H9 (cell line): ENCODE measurements around the gene SELENOW. TPM values are rescaled to one million over a fixed set of nuclear protein-coding genes. Genes with fewer than 3 reads are reported as not detected.
"Not testable (repeated sequence)": the region's sequence is repeated elsewhere in the genome, so short reads cannot be mapped to it uniquely, and the experiment has no call there.

Source experiments
- DNase-seq: peaks from one replicate; pipeline ENCODE4 v3.0.0-alpha.2; 2017
- H2AFZ ChIP-seq: one replicate; pipeline ENCODE4 v1.6.1; 2013; ENCODE audit warnings: mild to moderate bottlenecking, low read length, control low read depth, moderate library complexity
- H2AK5ac ChIP-seq: 2 replicates; pipeline ENCODE4 v1.6.1; 2013; ENCODE audit warnings: low read length, control low read depth, mixed read lengths; ENCODE audit not compliant: insufficient read length
- H2BK120ac ChIP-seq: one replicate; pipeline ENCODE4 v1.6.1; 2013; ENCODE audit warnings: low read depth, mild to moderate bottlenecking, low read length, control low read depth, inconsistent platforms; ENCODE audit not compliant: poor library complexity, severe bottlenecking
- H2BK12ac ChIP-seq: 2 replicates; pipeline ENCODE4 v1.6.1; 2013; ENCODE audit warnings: low read length, control low read depth, mixed read lengths, low read depth; ENCODE audit not compliant: insufficient read length
- H2BK15ac ChIP-seq: 2 replicates; pipeline ENCODE4 v1.6.1; 2013; ENCODE audit warnings: low read depth, low read length, control low read depth
- H2BK20ac ChIP-seq: one replicate; pipeline ENCODE4 v1.6.1; 2013; ENCODE audit warnings: low read depth, mild to moderate bottlenecking, low read length, control low read depth, inconsistent platforms; ENCODE audit not compliant: poor library complexity, severe bottlenecking
- H2BK5ac ChIP-seq: 2 replicates; pipeline ENCODE4 v1.6.1; 2013; ENCODE audit warnings: low read length, control low read depth, mixed read lengths; ENCODE audit not compliant: insufficient read length
- H3K14ac ChIP-seq: 2 replicates; pipeline ENCODE4 v1.6.1; 2013; ENCODE audit warnings: low read length, control low read depth; ENCODE audit not compliant: insufficient read depth
- H3K18ac ChIP-seq: 2 replicates; pipeline ENCODE4 v1.6.1; 2013; ENCODE audit warnings: low read depth, mild to moderate bottlenecking, mixed read lengths, low read length, control low read depth; ENCODE audit not compliant: insufficient read length
- H3K23ac ChIP-seq: 2 replicates; pipeline ENCODE4 v1.6.1; 2013; ENCODE audit warnings: low read length, control low read depth, mixed read lengths, low read depth; ENCODE audit not compliant: insufficient read length
- H3K23me2 ChIP-seq: 2 replicates; pipeline ENCODE4 v1.6.1; 2013; ENCODE audit warnings: low read depth, mild to moderate bottlenecking, mixed read lengths, low read length, control low read depth; ENCODE audit not compliant: insufficient read length, poor library complexity, severe bottlenecking
- H3K27ac ChIP-seq: 2 replicates; pipeline ENCODE4 v1.5.1; 2013; ENCODE audit warnings: low read length, control low read depth, mixed read lengths, low read depth; ENCODE audit not compliant: insufficient read length
- H3K27me3 ChIP-seq: 2 replicates; pipeline ENCODE4 v1.6.1; 2013; ENCODE audit warnings: low read length, control low read depth, inconsistent platforms; ENCODE audit not compliant: insufficient read depth
- H3K4ac ChIP-seq: 2 replicates; pipeline ENCODE4 v1.6.1; 2013; ENCODE audit warnings: low read depth, mild to moderate bottlenecking, control low read depth, inconsistent platforms, low read length, moderate library complexity
- H3K4me1 ChIP-seq: 2 replicates; pipeline ENCODE4 v1.6.1; 2013; ENCODE audit warnings: low read length, control low read depth, inconsistent platforms; ENCODE audit not compliant: insufficient read depth
- H3K4me2 ChIP-seq: 2 replicates; pipeline ENCODE4 v1.6.1; 2013; ENCODE audit warnings: low read length, control low read depth, mixed read lengths; ENCODE audit not compliant: insufficient read length, insufficient read depth
- H3K56ac ChIP-seq: 2 replicates; pipeline ENCODE4 v1.6.1; 2013; ENCODE audit warnings: low read depth, mild to moderate bottlenecking, mixed read lengths, low read length, control low read depth; ENCODE audit not compliant: insufficient read length
- H3K79me1 ChIP-seq: 2 replicates; pipeline ENCODE4 v1.6.1; 2013; ENCODE audit warnings: low read depth, mild to moderate bottlenecking, moderate library complexity, low read length, control low read depth, inconsistent platforms; ENCODE audit not compliant: insufficient read depth, poor library complexity, severe bottlenecking
- H3K79me2 ChIP-seq: 2 replicates; pipeline ENCODE4 v1.6.1; 2013; ENCODE audit warnings: low read length, control low read depth, inconsistent platforms; ENCODE audit not compliant: insufficient read depth
- H3K9ac ChIP-seq: 2 replicates; pipeline ENCODE4 v1.6.1; 2013; ENCODE audit warnings: low read length, control low read depth, mixed read lengths; ENCODE audit not compliant: insufficient read length; ENCODE audit errors: extremely low read depth
- H3K9me3 ChIP-seq: one replicate; pipeline ENCODE4 v1.6.1; 2013; ENCODE audit warnings: low read depth, low read length, inconsistent platforms; ENCODE audit not compliant: control insufficient read depth
- H3T11ph ChIP-seq: one replicate; pipeline ENCODE4 v1.6.1; 2013; ENCODE audit warnings: mild to moderate bottlenecking, low read length, control low read depth, inconsistent platforms
- H4K20me1 ChIP-seq: one replicate; pipeline ENCODE4 v1.6.1; 2013; ENCODE audit not compliant: control insufficient read depth, insufficient read length, insufficient read depth
- H4K5ac ChIP-seq: 2 replicates; pipeline ENCODE4 v1.6.1; 2013; ENCODE audit warnings: low read depth, mild to moderate bottlenecking, mixed read lengths, low read length, control low read depth; ENCODE audit not compliant: insufficient read length
- H4K8ac ChIP-seq: replicated peaks from 2 replicates; pipeline ENCODE4 v1.6.1; 2013; ENCODE audit warnings: low read length, control low read depth, mixed read lengths, low read depth; ENCODE audit not compliant: insufficient read length
- H4K91ac ChIP-seq: 2 replicates; pipeline ENCODE4 v1.6.1; 2013; ENCODE audit warnings: low read depth, mild to moderate bottlenecking, moderate library complexity, mixed read lengths, low read length, control low read depth; ENCODE audit not compliant: insufficient read length
- H3K27ac Mint-ChIP-seq, 3 experiments: 2 replicates in 2 of 3; 3 replicates in 1 of 3; pipeline ENCODE4 v1.8.0; 2020 to 2021; ENCODE audit warnings: mixed read lengths in 3 of 3, mild to moderate bottlenecking in 1 of 3, moderate library complexity in 1 of 3
- H3K27me3 Mint-ChIP-seq: 2 replicates; pipeline ENCODE4 v1.8.0; 2021; ENCODE audit warnings: low read depth, mild to moderate bottlenecking, moderate library complexity, mixed read lengths
- H3K36me3 Mint-ChIP-seq, 3 experiments: 2 replicates in 2 of 3; 3 replicates in 1 of 3; pipeline ENCODE4 v1.8.0; 2020 to 2021; ENCODE audit warnings: low read depth in 3 of 3, mixed read lengths in 3 of 3; ENCODE audit not compliant: insufficient read depth in 1 of 3
- H3K4me1 Mint-ChIP-seq, 2 experiments: 2 replicates each; pipeline ENCODE4 v1.8.0; 2020; ENCODE audit warnings: mixed read lengths in 2 of 2
- H3K4me3 Mint-ChIP-seq, 2 experiments: 2 replicates in 1 of 2; 3 replicates in 1 of 2; pipeline ENCODE4 v1.8.0; 2020 to 2021; ENCODE audit warnings: mild to moderate bottlenecking in 2 of 2, mixed read lengths in 2 of 2, moderate library complexity in 1 of 2
- H3K9me3 Mint-ChIP-seq, 2 experiments: 2 replicates in 1 of 2; 3 replicates in 1 of 2; pipeline ENCODE4 v1.8.0; 2020; ENCODE audit warnings: mild to moderate bottlenecking in 2 of 2, mixed read lengths in 2 of 2, moderate library complexity in 1 of 2
- CTCF ChIP-seq: fragments of 200-600 bp; sonication (generic); conservative IDR thresholded peaks from 3 replicates; pipeline ENCODE4 v1.8.0; 2021; ENCODE audit warnings: antibody characterized with exemption, mild to moderate bottlenecking
- WGBS: extraction: QIAGEN DNeasy Blood & Tissue Kit; methylation state at CpG from one replicate; pipeline ENCODE4 v1.1.7; 2013; ENCODE audit warnings: missing lambda C conversion rate, low lambda C conversion rate, mixed read lengths; ENCODE audit not compliant: insufficient read length; ENCODE audit errors: extremely low coverage; 5-methylcytosine and 5-hydroxymethylcytosine counted together
- total RNA-seq: library from RNA; stranded (reverse); gene quantifications from 2 replicates; pipeline ENCODE4 v1.2.1, GENCODE V29; 2021

SELENOW gene
- total RNA-seq, 1 experiment from 2014 or later: 388 TPM

DNA sequence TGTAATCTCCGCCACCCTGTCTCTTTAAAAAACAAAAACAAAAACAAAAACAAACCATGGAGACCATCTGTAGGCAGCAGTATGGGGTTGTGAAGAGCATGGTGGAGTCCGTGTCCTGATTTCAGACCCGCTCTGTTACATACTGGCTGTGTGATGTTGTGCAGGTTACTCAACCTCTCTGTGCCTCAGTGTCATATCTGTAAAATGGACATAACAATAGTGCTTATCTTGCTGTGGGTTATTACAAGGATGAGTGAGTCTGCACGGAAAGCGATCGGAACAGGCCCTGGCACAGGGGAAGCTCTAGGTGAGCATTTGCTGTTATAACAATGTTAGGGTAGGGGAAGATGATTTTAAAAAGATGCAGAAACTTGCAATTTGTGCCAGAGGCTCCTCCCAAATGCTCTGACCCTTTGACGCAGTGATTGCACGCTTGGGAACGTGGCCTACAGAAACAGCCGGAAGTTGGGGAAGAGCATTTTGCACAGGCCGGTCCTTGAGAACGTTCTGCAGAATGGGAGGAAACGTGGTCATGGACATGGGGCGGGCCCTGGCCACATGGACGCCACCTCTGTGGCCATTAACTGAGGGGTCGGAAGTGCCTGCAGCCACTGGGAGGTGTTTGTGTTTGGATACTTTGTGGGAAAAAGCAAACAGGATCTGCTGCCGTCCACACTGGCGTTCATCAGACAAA is 15.7 kb upstream of the SELENOW start:
- no peak for TF ChIP-seq CTCF

GRCh38 chr19:47764705-47765104 is 13.8 kb upstream of the SELENOW start:
- not testable (repeated sequence) for H3K27ac ChIP-seq, H2BK120ac ChIP-seq, DNase-seq, H2AK5ac ChIP-seq, H4K8ac ChIP-seq, H3K27ac Mint-ChIP-seq, H3K36me3 Mint-ChIP-seq, H2AFZ ChIP-seq, H2BK12ac ChIP-seq, H3K14ac ChIP-seq, H3K56ac ChIP-seq, H3K4me3 Mint-ChIP-seq, H4K5ac ChIP-seq, H4K91ac ChIP-seq, H3K27me3 ChIP-seq, H3K18ac ChIP-seq, H3K9me3 Mint-ChIP-seq, H3K23ac ChIP-seq, H2BK15ac ChIP-seq, H3K27me3 Mint-ChIP-seq, H3K4me1 ChIP-seq, H3K79me2 ChIP-seq, H3K4me2 ChIP-seq, H3K4ac ChIP-seq, H3T11ph ChIP-seq, H3K9ac ChIP-seq, H2BK20ac ChIP-seq, H3K23me2 ChIP-seq, H3K9me3 ChIP-seq, H4K20me1 ChIP-seq, H2BK5ac ChIP-seq, H3K79me1 ChIP-seq
- WGBS: no CpG with 5 or more reads among the region's 3 CpGs
- peaks cover 7 to 13% of the 10 kb centered on the region in 2 experiments for H3K4me1 Mint-ChIP-seq

More for the DNA sequence above, 15.7 kb upstream of the SELENOW start:
- Histone ChIP-seq H3K23me2 (no peaks in the 10 kb centered on the region), H3K4me1 (no peaks in the 10 kb centered on the region), H3T11ph (no peak overlapping the region), H3K56ac (no peak overlapping the region), H4K8ac (no peak overlapping the region), H3K79me1 (no peaks in the 10 kb centered on the region), H3K18ac (no peak overlapping the region), H2BK12ac (no peak overlapping the region), H4K20me1 (no peaks in the 10 kb centered on the region), H4K91ac (no peak overlapping the region), H2BK20ac (no peak overlapping the region), H2AFZ (no peak overlapping the region), H3K4ac (no peak overlapping the region), H3K9me3 (no peaks in the 10 kb centered on the region), H3K27me3 (no peaks in the 10 kb centered on the region), H3K23ac (no peak overlapping the region), H3K79me2 (no peaks in the 10 kb centered on the region), H2BK120ac (no peak overlapping the region), H4K5ac (no peak overlapping the region), H3K9ac (no peak overlapping the region), H3K27ac (no peak overlapping the region), H3K4me2 (no peak overlapping the region), H3K14ac (no peak overlapping the region), H2BK5ac (no peak overlapping the region), H2BK15ac (no peak overlapping the region), H2AK5ac (no peak overlapping the region)
- no CpG with 5 or more reads among the region's 18 CpGs for WGBS
- H3K4me1 Mint-ChIP-seq: peaks cover 7 to 9% of the 10 kb centered on the region in 2 experiments
- H3K27me3 Mint-ChIP-seq: no peaks in the 10 kb centered on the region
- H3K9me3 Mint-ChIP-seq: peaks cover 0 to 3% of the 10 kb centered on the region in 2 experiments; a peak in 1 of 5 replicates
- peak overlapping the region in 2 of 3 experiments; percentile 14 to 30; a peak in 2 of 7 replicates for H3K27ac Mint-ChIP-seq
- no peak overlapping the region for H3K4me3 Mint-ChIP-seq
- no peak for DNase-seq
- H3K36me3 Mint-ChIP-seq: peaks cover 13 to 19% (median 17%) of the 10 kb centered on the region in 3 experiments; a peak in 6 of 7 replicates
